ENCODE results near the gene C4orf50. TPM values are rescaled to one million over a fixed set of nuclear protein-coding genes. Genes with fewer than 3 reads are reported as not detected.

The C4orf50 gene
- total RNA-seq, 1 donor from 2014 or later: 0.16 TPM

DNA sequence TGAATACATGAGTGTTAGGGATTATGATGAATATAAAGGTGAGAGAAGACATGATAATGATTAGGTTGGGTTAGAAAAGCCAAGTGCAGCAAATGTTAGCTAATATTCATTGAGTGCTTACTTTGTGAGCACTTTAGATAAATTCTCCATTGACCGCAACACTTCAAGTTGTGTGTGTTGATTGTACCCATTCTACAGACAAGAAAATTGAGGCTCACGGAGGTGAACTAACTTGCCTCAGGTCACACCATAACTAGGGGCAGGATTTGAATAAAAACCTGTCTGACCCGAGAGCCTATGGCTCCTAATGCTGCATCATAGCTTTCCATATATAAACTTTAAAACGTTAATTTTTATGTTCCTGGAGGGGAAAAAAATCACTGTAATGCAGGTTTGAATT is 15.2 kb upstream of the C4orf50 start:
- DNase-seq: no peak
- no peaks in the 10 kb centered on the region for H3K27me3 Mint-ChIP-seq
- H3K36me3 Mint-ChIP-seq (ENCODE audit: low read depth): no peaks in the 10 kb centered on the region
- peaks cover 3% of the 10 kb centered on the region for H3K4me1 Mint-ChIP-seq
- H3K27ac Mint-ChIP-seq: no peak overlapping the region
- H3K4me3 Mint-ChIP-seq: no peak overlapping the region
- no peaks in the 10 kb centered on the region for H3K9me3 Mint-ChIP-seq
- intact Hi-C loops (cut with micrococcal nuclease): no loop called here

DNA sequence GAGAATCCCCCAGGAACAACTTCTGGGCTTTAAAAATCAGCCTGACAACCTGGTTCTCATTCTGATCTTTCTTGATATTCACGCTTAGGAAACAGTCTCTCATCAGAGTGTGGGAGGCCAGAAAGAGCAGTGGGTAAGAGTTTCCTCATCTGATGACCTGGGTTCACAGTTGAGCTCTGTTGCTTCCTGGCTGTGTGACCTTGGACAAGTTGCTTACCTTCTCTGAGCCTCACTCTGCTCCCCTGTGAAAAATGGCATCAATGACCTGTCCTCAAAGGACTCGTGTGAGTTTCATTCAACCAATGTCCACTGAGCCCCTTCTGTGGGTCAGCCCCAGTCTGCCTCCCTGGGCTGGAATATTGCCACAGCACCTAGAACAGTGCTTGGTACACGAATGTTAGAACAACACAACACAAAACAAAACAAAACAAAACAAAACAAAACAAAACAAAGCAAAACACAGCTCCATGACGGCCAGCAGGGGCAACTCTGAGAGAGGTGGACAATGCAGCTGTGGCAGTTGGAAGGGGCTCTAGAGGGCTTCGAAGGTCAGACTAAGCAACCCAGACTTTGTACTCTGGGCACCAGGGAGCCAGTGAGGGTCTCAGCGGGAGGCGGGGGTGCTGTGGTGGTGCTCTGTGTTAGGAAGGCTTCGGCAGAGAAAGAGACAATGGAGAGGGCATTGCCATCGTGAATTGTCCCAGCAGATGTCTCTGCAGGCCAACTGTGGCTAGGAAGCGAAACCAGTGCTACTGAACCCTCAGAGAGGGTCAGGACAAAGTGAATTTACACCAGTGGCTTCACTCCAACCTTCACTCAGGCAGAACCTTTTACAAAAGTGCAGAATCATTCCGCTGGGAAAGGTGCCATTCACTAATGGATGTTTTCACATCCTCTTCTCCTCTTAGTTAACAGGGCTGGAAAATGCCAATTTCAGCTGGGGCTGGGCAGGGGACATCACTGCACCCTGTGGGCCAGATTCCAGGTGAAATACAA is 14.3 kb upstream of the C4orf50 start:
- DNase-seq: no peak
- H3K4me3 Mint-ChIP-seq: no peak overlapping the region
- intact Hi-C loops (cut with micrococcal nuclease): no loop called here
- no peak overlapping the region for H3K27ac Mint-ChIP-seq
- no peaks in the 10 kb centered on the region for H3K9me3 Mint-ChIP-seq
- H3K36me3 Mint-ChIP-seq (ENCODE audit: low read depth): no peaks in the 10 kb centered on the region
- H3K4me1 Mint-ChIP-seq: peaks cover 3% of the 10 kb centered on the region
- H3K27me3 Mint-ChIP-seq: no peaks in the 10 kb centered on the region

DNA sequence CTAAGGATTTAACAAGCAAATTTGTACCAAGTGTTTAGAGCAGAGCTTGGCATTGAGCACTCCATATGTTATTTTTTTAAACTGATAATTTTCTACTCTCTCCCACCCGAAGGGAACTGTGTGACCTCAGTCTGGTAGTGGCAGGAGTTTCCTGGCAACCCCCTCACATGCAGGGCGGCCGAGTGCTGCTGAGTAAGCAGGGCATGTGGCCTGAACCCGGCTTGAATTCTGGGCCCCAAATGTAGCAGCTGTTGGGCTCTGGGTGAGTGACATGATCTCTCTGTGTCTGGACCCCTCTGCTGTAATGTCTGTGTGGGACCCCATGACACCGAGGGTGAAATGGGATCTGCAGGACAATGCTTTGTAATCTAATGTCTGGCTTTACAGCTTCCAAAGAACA is 13.6 kb upstream of the C4orf50 start:
- Mint-ChIP-seq H3K4me1 (peaks cover 3% of the 10 kb centered on the region), H3K4me3 (no peak overlapping the region), H3K36me3 (ENCODE audit: low read depth) (no peaks in the 10 kb centered on the region), H3K27me3 (no peaks in the 10 kb centered on the region), H3K9me3 (no peaks in the 10 kb centered on the region), H3K27ac (no peak overlapping the region)
- intact Hi-C loops (cut with micrococcal nuclease): no loop called here
- no peak for DNase-seq

DNA sequence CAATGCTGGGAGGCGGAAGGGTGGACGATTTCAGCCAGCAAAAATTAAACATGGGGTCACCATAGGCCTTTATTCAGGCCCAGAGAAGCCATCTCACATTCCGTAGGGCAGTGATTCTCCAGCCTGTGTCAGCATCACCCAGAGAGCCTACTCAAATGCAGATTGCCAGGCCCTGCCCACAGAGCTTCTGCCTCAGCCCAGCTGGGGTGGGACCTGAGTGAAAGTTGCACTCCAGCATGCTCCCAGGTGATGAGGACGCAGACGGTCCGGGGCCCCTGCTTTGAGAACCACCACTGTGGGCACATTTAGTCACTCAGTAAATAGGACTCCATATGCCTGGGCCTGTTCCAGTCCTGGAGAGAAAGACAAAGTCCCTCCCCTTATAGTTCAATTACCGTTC is 12.4 kb upstream of the C4orf50 start:
- Mint-ChIP-seq H3K4me3 (no peak overlapping the region), H3K27ac (no peak overlapping the region), H3K27me3 (no peaks in the 10 kb centered on the region), H3K9me3 (no peaks in the 10 kb centered on the region), H3K36me3 (ENCODE audit: low read depth) (no peaks in the 10 kb centered on the region), H3K4me1 (peaks cover 3% of the 10 kb centered on the region)
- intact Hi-C loops (cut with micrococcal nuclease): no loop called here
- no peak for DNase-seq

- H3K27ac Mint-ChIP-seq: no peak overlapping the region
- H3K9me3 Mint-ChIP-seq: no peaks in the 10 kb centered on the region
- no peaks in the 10 kb centered on the region for H3K27me3 Mint-ChIP-seq
- DNase-seq: no peak
- intact Hi-C loops (cut with micrococcal nuclease): no loop called here
- H3K4me1 Mint-ChIP-seq: peaks cover 3% of the 10 kb centered on the region
- H3K36me3 Mint-ChIP-seq (ENCODE audit: low read depth): no peaks in the 10 kb centered on the region
- no peak overlapping the region for H3K4me3 Mint-ChIP-seq
Observed at GRCh38 chr4:6029254-6029653, 11.0 kb upstream of the C4orf50 start.

DNA sequence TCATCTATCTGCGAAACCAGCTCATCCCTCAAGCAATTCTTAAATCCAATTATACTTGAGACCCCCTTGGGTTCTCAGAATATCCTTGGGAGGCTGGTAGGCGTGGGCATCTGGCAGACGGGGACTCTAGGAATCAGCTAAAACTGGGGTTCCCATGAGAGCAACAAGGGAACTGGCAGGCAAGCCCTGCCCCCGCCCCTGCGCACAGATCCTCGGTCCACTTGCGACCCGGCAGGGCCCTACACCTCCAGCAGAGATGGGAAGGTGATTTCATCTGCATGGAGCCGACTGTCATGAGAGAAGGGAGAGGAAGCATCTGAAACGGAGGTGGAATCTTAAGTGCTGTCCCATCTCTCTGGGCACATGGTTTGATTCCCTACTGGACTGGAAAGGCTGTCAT is 9.9 kb upstream of the C4orf50 start:
- Mint-ChIP-seq H3K36me3 (ENCODE audit: low read depth) (no peaks in the 10 kb centered on the region), H3K9me3 (no peaks in the 10 kb centered on the region), H3K4me3 (no peak overlapping the region), H3K4me1 (peaks cover 3% of the 10 kb centered on the region), H3K27me3 (no peaks in the 10 kb centered on the region), H3K27ac (no peak overlapping the region)
- DNase-seq: no peak
- intact Hi-C loops (cut with micrococcal nuclease): no loop called here

DNA sequence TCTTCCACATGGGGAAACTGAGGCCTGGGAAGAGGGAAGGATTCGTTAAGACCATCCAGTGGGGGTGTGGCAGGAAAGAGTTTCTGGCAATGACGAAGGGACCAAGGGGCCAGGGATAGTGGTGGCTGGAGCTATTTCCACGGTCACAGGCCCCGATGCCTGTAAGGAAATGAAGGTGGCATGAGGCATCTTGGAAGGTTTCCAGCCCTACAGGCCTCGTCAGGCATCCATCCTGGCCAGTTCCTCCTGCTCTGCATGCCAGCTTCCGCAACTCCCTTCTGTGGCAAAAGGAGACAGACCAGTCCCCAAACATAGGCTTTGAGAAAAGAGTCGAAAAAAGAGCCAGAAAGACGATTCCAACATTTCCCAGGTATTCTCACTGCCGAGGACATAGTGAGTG is 9.2 kb upstream of the C4orf50 start:
- H3K4me1 Mint-ChIP-seq: peaks cover under 1% of the 10 kb centered on the region
- no peaks in the 10 kb centered on the region for H3K9me3 Mint-ChIP-seq
- no peaks in the 10 kb centered on the region for H3K27me3 Mint-ChIP-seq

GRCh38 chr4:6024313-6024960 is 6.2 kb upstream of the C4orf50 start:
- H3K4me3 Mint-ChIP-seq: no peak overlapping the region
- no peak for DNase-seq
- H3K9me3 Mint-ChIP-seq: no peaks in the 10 kb centered on the region
- H3K4me1 Mint-ChIP-seq: no peaks in the 10 kb centered on the region
- no peaks in the 10 kb centered on the region for H3K36me3 Mint-ChIP-seq (ENCODE audit: low read depth)
- H3K27me3 Mint-ChIP-seq: no peaks in the 10 kb centered on the region
- no peak overlapping the region for H3K27ac Mint-ChIP-seq
- intact Hi-C loops (cut with micrococcal nuclease): no loop called here

More for the DNA sequence above, 9.2 kb upstream of the C4orf50 start:
- no peak for DNase-seq
- intact Hi-C loops (cut with micrococcal nuclease): no loop called here
- Mint-ChIP-seq H3K27ac (no peak overlapping the region), H3K4me3 (no peak overlapping the region), H3K36me3 (ENCODE audit: low read depth) (no peaks in the 10 kb centered on the region)

DNA sequence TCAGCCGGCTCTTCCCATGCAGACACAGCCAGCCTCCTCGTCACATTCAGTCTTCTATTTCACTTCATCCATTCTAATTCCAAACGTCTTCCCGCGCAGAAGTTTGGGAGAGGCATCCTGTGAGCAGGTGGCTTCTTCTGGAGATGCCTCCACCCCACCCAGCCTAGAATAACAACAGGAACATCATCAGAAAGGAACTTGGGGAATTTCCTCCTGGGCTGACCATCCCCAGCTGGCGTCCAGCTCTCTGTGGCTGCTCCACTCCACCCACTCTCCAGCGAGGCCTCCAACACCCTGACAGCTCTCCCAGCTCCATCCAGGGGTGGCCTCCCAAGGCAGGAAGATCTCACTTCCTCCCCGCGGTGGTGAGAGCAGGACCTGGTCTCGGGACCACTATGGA is 5.5 kb upstream of the C4orf50 start:
- Mint-ChIP-seq H3K27ac (no peak overlapping the region), H3K36me3 (ENCODE audit: low read depth) (no peaks in the 10 kb centered on the region), H3K27me3 (no peaks in the 10 kb centered on the region), H3K4me1 (no peaks in the 10 kb centered on the region), H3K9me3 (no peaks in the 10 kb centered on the region), H3K4me3 (no peak overlapping the region)
- no peak for DNase-seq
- intact Hi-C loops (cut with micrococcal nuclease): no loop called here

DNA sequence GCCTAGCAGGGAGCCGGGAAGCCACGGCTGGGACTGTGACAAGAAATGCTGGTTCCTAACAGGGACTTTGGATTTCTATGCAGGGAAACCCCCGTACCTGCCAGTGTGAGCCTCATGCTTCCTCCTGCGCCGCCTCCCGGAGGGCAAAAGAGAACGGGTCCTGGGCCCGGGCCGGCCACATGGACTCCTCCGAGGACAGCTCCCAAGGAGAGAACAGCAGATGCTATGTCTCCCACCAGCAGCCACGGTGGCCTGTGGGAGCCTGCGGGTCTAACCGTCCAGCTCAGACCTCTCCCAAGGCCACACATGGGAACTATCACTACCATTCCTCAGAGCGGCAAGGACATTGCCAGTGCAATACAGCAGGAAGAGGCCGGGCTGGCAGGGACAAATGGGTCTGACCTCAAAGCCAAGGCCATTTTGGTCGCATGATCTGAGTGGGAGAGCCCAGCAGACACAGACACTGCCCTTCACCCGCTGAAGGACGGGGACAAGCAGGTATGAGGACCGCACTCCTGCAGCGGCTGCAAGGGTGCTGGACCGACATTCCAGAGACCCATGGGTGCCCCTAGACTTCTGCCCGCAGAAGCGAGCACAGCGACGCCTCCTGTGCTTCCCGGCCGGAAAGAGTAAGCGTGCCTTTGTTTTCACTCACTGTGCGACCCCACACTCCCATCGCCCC is 4.5 kb upstream of the C4orf50 start:
- Mint-ChIP-seq H3K4me3 (no peak overlapping the region), H3K4me1 (no peaks in the 10 kb centered on the region), H3K27ac (no peak overlapping the region), H3K36me3 (ENCODE audit: low read depth) (no peaks in the 10 kb centered on the region), H3K27me3 (no peaks in the 10 kb centered on the region), H3K9me3 (no peaks in the 10 kb centered on the region)
- no peak for DNase-seq
- intact Hi-C loops (cut with micrococcal nuclease): no loop called here

- H3K36me3 Mint-ChIP-seq (ENCODE audit: low read depth): no peaks in the 10 kb centered on the region
- no peak overlapping the region for H3K4me3 Mint-ChIP-seq
- no peak for DNase-seq
- H3K27me3 Mint-ChIP-seq: no peaks in the 10 kb centered on the region
- intact Hi-C loops (cut with micrococcal nuclease): no loop called here
- no peaks in the 10 kb centered on the region for H3K4me1 Mint-ChIP-seq
- H3K9me3 Mint-ChIP-seq: no peaks in the 10 kb centered on the region
- H3K27ac Mint-ChIP-seq: no peak overlapping the region
Observed at GRCh38 chr4:6021831-6022606, 3.8 kb upstream of the C4orf50 start.

- Mint-ChIP-seq H3K27ac (no peak overlapping the region), H3K4me3 (no peak overlapping the region), H3K36me3 (ENCODE audit: low read depth) (no peaks in the 10 kb centered on the region), H3K9me3 (no peaks in the 10 kb centered on the region), H3K27me3 (no peaks in the 10 kb centered on the region), H3K4me1 (no peaks in the 10 kb centered on the region)
- intact Hi-C loops (cut with micrococcal nuclease): no loop called here
- DNase-seq: no peak
Observed at GRCh38 chr4:6020613-6021012, 2.4 kb upstream of the C4orf50 start.

DNA sequence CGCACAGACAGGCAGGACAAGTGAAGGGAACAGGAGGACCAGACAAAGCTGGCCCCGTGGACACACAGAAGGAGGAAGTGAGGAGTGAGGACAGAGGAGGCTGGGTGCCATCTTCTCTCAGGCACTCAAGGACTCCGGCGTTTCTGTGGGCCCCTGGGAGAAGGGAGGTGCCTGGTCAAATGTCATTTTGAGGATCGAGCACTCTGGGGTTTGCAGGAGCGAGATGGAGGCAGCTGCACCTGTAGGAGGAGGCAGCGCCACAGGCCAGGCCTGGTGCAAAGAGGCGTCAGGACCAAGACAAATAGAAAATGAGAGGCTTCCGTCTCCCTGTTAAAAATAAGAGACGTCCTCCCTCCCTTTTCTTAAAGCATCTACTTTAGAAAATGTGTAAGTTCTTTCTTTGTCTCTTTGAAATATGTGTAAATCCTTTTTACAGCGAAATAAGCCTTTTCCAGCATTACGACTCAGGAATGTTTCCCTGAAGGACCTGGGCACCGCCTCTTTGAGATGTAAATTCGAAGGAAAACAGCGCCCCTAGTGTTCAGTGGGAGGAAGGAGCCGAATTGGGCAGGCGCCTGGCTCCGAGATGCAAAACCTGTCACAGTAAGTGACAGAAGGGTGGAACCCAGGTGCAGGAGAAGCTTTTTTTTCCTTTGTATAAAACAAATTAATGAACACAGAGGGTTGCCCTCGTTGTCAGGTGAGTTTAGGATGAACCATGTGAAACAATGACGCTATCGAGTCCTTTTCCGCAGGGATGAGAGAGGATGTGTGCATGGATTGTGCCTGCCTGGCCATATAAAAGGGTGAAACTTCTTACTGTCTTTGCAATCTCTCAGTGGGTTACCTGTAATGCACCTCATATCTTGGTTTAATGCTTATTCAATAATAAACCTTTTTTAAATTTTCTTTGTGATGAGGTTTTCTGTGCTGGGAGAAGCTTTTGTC is 1.4 kb upstream of the C4orf50 start:
- Mint-ChIP-seq H3K4me3 (no peak overlapping the region), H3K36me3 (ENCODE audit: low read depth) (no peaks in the 10 kb centered on the region), H3K4me1 (no peaks in the 10 kb centered on the region), H3K27me3 (no peaks in the 10 kb centered on the region), H3K27ac (no peak overlapping the region), H3K9me3 (no peaks in the 10 kb centered on the region)
- DNase-seq: peak; percentile 80
- intact Hi-C loops (cut with micrococcal nuclease): no loop called here

Data from activated CD4-positive, alpha-beta T cell treated with anti-CD3 and anti-CD28 coated beads, Interleukin-2, amount 10 ng/mL, durations not matched to agents 24 days and 14 days (primary cell).